ENCODE results near the gene CCL3. TPM values are rescaled to one million over a fixed set of nuclear protein-coding genes. Genes with fewer than 3 reads are reported as not detected.
"Not testable (repeated sequence)": the region's sequence is repeated elsewhere in the genome, so short reads cannot be mapped to it uniquely, and the experiment has no call there.

The CCL3 gene
- total RNA-seq, 1 experiment from 2014 or later, result not detected

- no peaks in the 10 kb centered on the region for H3K36me3 Mint-ChIP-seq (ENCODE audit: insufficient read depth, unreplicated experiment)
- Histone ChIP-seq H3K9me3 (no peaks in the 10 kb centered on the region), H3K36me3 (ENCODE audit: control insufficient read depth, insufficient read depth, low read length) (no peaks in the 10 kb centered on the region), H3K4me3 (ENCODE audit: low read depth, low read length) (no peak overlapping the region), H3K4me1 (no peaks in the 10 kb centered on the region), H3K27me3 (replicated peaks; ENCODE audit: control insufficient read depth, insufficient read depth, low read length) (no peaks in the 10 kb centered on the region; the same call in 1 of the 2 replicates)
- TF ChIP-seq CTCF (IDR thresholded peaks at IDR 0.05; ENCODE audit: insufficient read depth in 1 of 2, low read depth in 1 of 2, low read length in 1 of 2, severe bottlenecking in 1 of 2, unreplicated experiment in 1 of 2), result no peak
- intact Hi-C loops (cut with micrococcal nuclease; ENCODE audit: unreplicated experiment), result no loop called here
- CTCF ChIA-PET, result no interaction called here
- H3K4me1 Mint-ChIP-seq (ENCODE audit: low read depth, unreplicated experiment), result no peaks in the 10 kb centered on the region
- BruUV-seq (replicated peaks), result no TSS peak
- H3K4me3 Mint-ChIP-seq (ENCODE audit: unreplicated experiment), result no peak overlapping the region
- no peak for DNase-seq
- H3K27ac Mint-ChIP-seq (ENCODE audit: unreplicated experiment), result no peak overlapping the region
- POLR2A ChIA-PET, result no interaction called here
- H3K27me3 Mint-ChIP-seq (ENCODE audit: insufficient read depth, unreplicated experiment), result peaks cover 10% of the 10 kb centered on the region
- no peaks in the 10 kb centered on the region for H3K9me3 Mint-ChIP-seq (ENCODE audit: unreplicated experiment)
These were observed 2.3 kb upstream of the CCL3 start for GRCh38 chr17:36092230-36092629.

DNA sequence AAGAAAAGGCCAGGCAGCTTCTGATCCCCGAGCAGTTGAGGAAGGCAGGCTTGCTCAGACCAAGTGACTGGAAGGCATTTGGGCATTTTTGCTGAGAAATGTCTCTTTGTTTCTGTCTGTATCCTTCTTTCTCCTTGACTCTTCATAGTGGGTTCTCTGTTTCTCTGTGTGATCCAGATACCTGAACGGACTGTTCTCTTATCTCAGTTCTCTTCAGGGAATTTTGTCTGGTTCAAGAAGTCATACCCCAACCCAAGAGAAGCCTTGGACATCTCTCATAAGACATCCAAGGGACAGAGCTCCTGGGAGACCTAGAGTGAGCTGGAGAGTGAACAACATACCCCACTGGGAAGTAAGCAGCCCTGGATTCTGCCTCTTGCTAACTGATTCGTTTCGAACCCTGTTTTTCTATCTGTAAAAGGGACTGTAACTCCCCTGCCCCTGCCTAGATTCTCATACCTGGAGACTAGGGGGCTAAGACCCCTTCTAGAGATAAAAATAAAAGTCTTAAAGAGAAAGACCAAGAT, 541 bp downstream of the CCL3 start:
- Mint-ChIP-seq H3K36me3 (ENCODE audit: insufficient read depth, unreplicated experiment) (no peaks in the 10 kb centered on the region), H3K27ac (ENCODE audit: unreplicated experiment) (no peak overlapping the region), H3K9me3 (ENCODE audit: unreplicated experiment) (no peaks in the 10 kb centered on the region), H3K4me1 (ENCODE audit: low read depth, unreplicated experiment) (no peaks in the 10 kb centered on the region), H3K27me3 (ENCODE audit: insufficient read depth, unreplicated experiment) (peaks cover 10% of the 10 kb centered on the region), H3K4me3 (ENCODE audit: unreplicated experiment) (no peak overlapping the region)
- ChIA-PET POLR2A (no interaction called here), CTCF (no interaction called here)
- H3K4me3 ChIP-seq (ENCODE audit: low read depth, low read length), result no peak overlapping the region
- intact Hi-C loops (cut with micrococcal nuclease; ENCODE audit: unreplicated experiment), result no loop called here
- no peaks in the 10 kb centered on the region for H3K36me3 ChIP-seq (ENCODE audit: control insufficient read depth, insufficient read depth, low read length)
- no peak for TF ChIP-seq CTCF (IDR thresholded peaks at IDR 0.05; ENCODE audit: insufficient read depth in 1 of 2, low read depth in 1 of 2, low read length in 1 of 2, severe bottlenecking in 1 of 2, unreplicated experiment in 1 of 2)
- no peaks in the 10 kb centered on the region for H3K4me1 ChIP-seq
- H3K27me3 ChIP-seq (replicated peaks; ENCODE audit: control insufficient read depth, insufficient read depth, low read length), result no peaks in the 10 kb centered on the region; the same call in 1 of the 2 replicates
- no peak for DNase-seq
- no peaks in the 10 kb centered on the region for H3K9me3 ChIP-seq
- BruUV-seq (replicated peaks), result no TSS peak

DNA sequence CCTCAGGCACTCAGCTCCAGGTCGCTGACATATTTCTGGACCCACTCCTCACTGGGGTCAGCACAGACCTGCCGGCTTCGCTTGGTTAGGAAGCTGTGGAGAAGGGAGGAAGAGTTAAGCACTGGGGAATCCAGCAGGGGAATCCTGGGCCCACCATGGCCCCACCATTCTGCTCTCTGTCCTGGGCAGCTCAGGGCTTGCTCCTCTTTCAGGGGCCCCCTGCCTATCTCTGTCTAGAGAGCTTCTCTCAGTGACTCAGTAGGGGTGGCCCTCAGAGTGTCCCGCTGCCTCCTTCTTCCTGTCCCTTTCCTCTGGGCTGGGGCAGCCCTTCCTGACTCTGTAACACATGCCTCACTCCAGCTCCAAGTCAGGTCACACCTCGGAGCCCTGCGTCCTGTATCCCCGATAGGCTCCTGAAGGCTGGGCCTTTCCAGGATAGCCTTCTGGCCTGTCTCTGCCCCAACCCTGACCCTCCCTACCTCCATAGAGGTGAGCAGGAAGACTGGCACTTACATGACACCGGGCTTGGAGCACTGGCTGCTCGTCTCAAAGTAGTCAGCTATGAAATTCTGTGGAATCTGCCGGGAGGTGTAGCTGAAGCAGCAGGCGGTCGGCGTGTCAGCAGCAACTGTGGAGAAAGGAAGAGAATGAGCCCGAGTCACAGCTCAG, 1.1 kb downstream of the CCL3 start:
- CTCF ChIA-PET, result no interaction called here
- POLR2A ChIA-PET, result no interaction called here
- H3K27me3 ChIP-seq (replicated peaks; ENCODE audit: control insufficient read depth, insufficient read depth, low read length), result no peaks in the 10 kb centered on the region; the same call in 1 of the 2 replicates

GRCh38 chr17:36087897-36088572, 1.9 kb downstream of the CCL3 start:
- H3K27ac Mint-ChIP-seq (ENCODE audit: unreplicated experiment); H3K36me3 Mint-ChIP-seq (ENCODE audit: insufficient read depth, unreplicated experiment); H3K36me3 ChIP-seq (ENCODE audit: control insufficient read depth, insufficient read depth, low read length); H3K9me3 Mint-ChIP-seq (ENCODE audit: unreplicated experiment); H3K4me1 Mint-ChIP-seq (ENCODE audit: low read depth, unreplicated experiment); POLR2A ChIA-PET; DNase-seq; H3K27me3 Mint-ChIP-seq (ENCODE audit: insufficient read depth, unreplicated experiment); H3K4me3 ChIP-seq (ENCODE audit: low read depth, low read length); H3K27me3 ChIP-seq (replicated peaks; ENCODE audit: control insufficient read depth, insufficient read depth, low read length); BruUV-seq (replicated peaks); H3K4me1 ChIP-seq; intact Hi-C loops (cut with micrococcal nuclease; ENCODE audit: unreplicated experiment); CTCF ChIA-PET; H3K4me3 Mint-ChIP-seq (ENCODE audit: unreplicated experiment); H3K9me3 ChIP-seq: not testable (repeated sequence)

More for the DNA sequence above, 1.1 kb downstream of the CCL3 start:
- DNase-seq, result no peak
- Mint-ChIP-seq H3K4me1 (ENCODE audit: low read depth, unreplicated experiment) (no peaks in the 10 kb centered on the region), H3K27me3 (ENCODE audit: insufficient read depth, unreplicated experiment) (peaks cover 8% of the 10 kb centered on the region), H3K36me3 (ENCODE audit: insufficient read depth, unreplicated experiment) (no peaks in the 10 kb centered on the region), H3K4me3 (ENCODE audit: unreplicated experiment) (no peak overlapping the region), H3K27ac (ENCODE audit: unreplicated experiment) (no peak overlapping the region), H3K9me3 (ENCODE audit: unreplicated experiment) (no peaks in the 10 kb centered on the region)
- Histone ChIP-seq H3K4me3 (ENCODE audit: low read depth, low read length) (no peak overlapping the region), H3K4me1 (no peaks in the 10 kb centered on the region), H3K36me3 (ENCODE audit: control insufficient read depth, insufficient read depth, low read length) (no peaks in the 10 kb centered on the region), H3K9me3 (no peaks in the 10 kb centered on the region)
- TF ChIP-seq CTCF (IDR thresholded peaks at IDR 0.05; ENCODE audit: insufficient read depth in 1 of 2, low read depth in 1 of 2, low read length in 1 of 2, severe bottlenecking in 1 of 2, unreplicated experiment in 1 of 2), result no peak
- no TSS peak for BruUV-seq (replicated peaks)
- intact Hi-C loops (cut with micrococcal nuclease; ENCODE audit: unreplicated experiment), result no loop called here

DNA sequence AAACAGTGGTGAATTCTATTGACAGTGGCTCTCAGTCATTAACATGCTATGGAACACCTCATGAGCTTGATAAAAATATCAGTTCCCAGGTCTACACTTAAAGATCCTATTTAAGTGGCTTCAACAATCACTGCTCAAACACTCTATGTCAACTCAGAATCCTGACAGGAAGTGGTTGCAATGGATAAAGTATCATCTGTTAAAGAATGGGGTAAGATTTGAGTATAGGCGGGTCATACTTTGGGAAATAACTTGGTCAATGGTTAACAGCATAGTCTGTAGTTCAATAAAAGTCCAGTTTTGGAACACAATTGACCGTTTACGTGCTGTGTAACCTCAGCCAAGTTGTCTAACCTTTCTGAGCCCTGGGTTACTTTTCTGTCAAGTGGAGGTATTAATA, 2.5 kb downstream of the CCL3 start:
- H3K36me3 ChIP-seq (ENCODE audit: control insufficient read depth, insufficient read depth, low read length); CTCF ChIA-PET; H3K9me3 ChIP-seq; intact Hi-C loops (cut with micrococcal nuclease; ENCODE audit: unreplicated experiment); DNase-seq; H3K4me1 Mint-ChIP-seq (ENCODE audit: low read depth, unreplicated experiment); H3K27ac Mint-ChIP-seq (ENCODE audit: unreplicated experiment); H3K4me1 ChIP-seq; H3K36me3 Mint-ChIP-seq (ENCODE audit: insufficient read depth, unreplicated experiment); H3K9me3 Mint-ChIP-seq (ENCODE audit: unreplicated experiment); POLR2A ChIA-PET; H3K27me3 Mint-ChIP-seq (ENCODE audit: insufficient read depth, unreplicated experiment); H3K4me3 ChIP-seq (ENCODE audit: low read depth, low read length); H3K27me3 ChIP-seq (replicated peaks; ENCODE audit: control insufficient read depth, insufficient read depth, low read length); BruUV-seq (replicated peaks); H3K4me3 Mint-ChIP-seq (ENCODE audit: unreplicated experiment): not testable (repeated sequence)

All from Caco-2 (cell line).